Muscle layer of duodenum (tissue), 2 donors: Measurements from ENCODE around the gene ACKR4.
"Not testable (repeated sequence)": the region's sequence is repeated elsewhere in the genome, so short reads cannot be mapped to it uniquely, and the experiment has no call there.

Experiments
- H3K27ac ChIP-seq: one replicate; pipeline ENCODE4 v1.7.0; 2013; ENCODE audit warnings: mild to moderate bottlenecking, low read length
- H3K27me3 ChIP-seq: one replicate; pipeline ENCODE4 v1.7.0; 2013; ENCODE audit warnings: low read depth, mild to moderate bottlenecking, control low read depth, low read length
- H3K36me3 ChIP-seq, 2 donors: one replicate each; pipeline ENCODE4 v1.7.0; 2013; ENCODE audit warnings: low read length in 2 of 2, control low read depth in 1 of 2, mild to moderate bottlenecking in 1 of 2; ENCODE audit not compliant: insufficient read depth in 2 of 2, control insufficient read depth in 1 of 2
- H3K4me1 ChIP-seq, 2 donors: one replicate each; pipeline ENCODE4 v1.7.0; 2013; ENCODE audit warnings: low read length in 2 of 2, mild to moderate bottlenecking in 2 of 2, control low read depth in 1 of 2, moderate library complexity in 1 of 2; ENCODE audit not compliant: insufficient read depth in 2 of 2, control insufficient read depth in 1 of 2
- H3K4me3 ChIP-seq, 2 donors: one replicate each; pipeline ENCODE4 v1.7.0; 2013; ENCODE audit warnings: low read length in 2 of 2, low read depth in 1 of 2, mild to moderate bottlenecking in 1 of 2
- H3K9me3 ChIP-seq, 2 donors: one replicate each; pipeline ENCODE4 v1.7.0; 2013; ENCODE audit warnings: low read length in 2 of 2, control low read depth in 1 of 2, mild to moderate bottlenecking in 1 of 2; ENCODE audit not compliant: control insufficient read depth in 1 of 2
- donor health status: healthy.

ACKR4 gene

DNA sequence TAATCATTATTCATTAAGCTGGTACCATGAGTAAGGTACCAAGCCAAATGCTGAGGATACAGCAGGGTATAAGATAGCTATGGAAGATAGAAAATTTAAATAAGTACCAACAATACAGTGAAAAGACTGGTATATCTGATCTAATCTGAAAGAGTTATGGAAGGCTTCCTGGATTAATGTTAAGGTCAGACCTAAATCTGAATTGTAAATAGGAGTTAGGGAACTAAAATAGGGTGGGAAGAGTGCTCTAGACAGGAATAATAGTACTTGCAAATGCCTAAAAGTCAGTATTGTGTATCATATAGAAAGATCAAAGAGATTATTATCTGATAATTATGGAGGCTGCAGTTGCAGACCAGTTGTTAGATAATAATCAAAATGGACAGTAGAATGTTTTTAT, 2.6 kb upstream of the ACKR4 start:
- peaks cover 0 to 8% of the 10 kb centered on the region in 2 donors for H3K36me3 ChIP-seq
- no peaks in the 10 kb centered on the region for H3K9me3 ChIP-seq
- H3K27ac ChIP-seq, result peak overlapping the region; percentile 1
- no peaks in the 10 kb centered on the region for H3K4me1 ChIP-seq
- no peak overlapping the region for H3K4me3 ChIP-seq
- H3K27me3 ChIP-seq, result no peaks in the 10 kb centered on the region

DNA sequence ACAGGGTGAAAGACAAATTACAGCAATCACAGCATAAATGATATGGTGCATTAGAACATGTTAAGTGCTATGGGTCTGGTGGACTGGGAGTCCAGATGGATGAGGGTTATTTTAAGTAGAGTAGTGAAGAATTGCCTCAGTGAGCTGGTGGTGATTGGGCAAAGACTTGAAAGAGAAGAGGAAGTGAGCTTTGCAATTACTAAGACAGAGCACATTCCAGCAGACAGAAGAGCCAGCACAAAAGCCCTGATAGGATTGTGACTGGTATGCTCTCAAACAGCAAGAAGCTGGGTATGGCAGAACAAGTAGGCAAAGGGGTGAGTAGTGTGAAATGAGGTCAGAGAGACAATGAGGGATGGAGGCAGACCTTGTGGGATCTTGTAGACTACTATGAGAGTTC, 2.1 kb upstream of the ACKR4 start:
- H3K27ac ChIP-seq, result no peak overlapping the region
- H3K27me3 ChIP-seq, result no peaks in the 10 kb centered on the region
- peaks cover 0 to 8% of the 10 kb centered on the region in 2 donors for H3K36me3 ChIP-seq
- no peaks in the 10 kb centered on the region for H3K4me1 ChIP-seq
- H3K9me3 ChIP-seq, result no peaks in the 10 kb centered on the region
- no peak overlapping the region for H3K4me3 ChIP-seq

DNA sequence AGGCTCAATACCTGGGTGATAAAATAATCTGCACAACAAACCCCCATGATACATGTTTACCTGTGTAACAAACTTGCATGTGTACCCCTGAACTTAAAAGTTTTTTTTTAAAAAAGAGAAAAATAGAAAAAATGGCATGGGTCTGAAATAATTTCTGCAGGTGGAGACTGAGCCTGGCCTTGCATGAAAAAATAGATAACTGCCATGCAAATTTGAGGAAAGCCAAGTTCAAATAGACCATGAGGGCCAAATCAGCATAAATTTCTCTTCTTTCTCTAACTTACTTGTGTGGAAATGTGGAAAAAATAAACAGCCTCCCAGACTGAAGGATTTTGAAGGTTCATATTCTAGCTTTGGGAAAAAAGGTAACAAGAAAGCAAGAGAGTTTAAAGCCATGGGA, 744 bp upstream of the ACKR4 start:
- H3K4me1 ChIP-seq, result no peaks in the 10 kb centered on the region
- H3K9me3 ChIP-seq, result no peaks in the 10 kb centered on the region
- H3K4me3 ChIP-seq, result no peak overlapping the region
- H3K27me3 ChIP-seq, result no peaks in the 10 kb centered on the region
- H3K27ac ChIP-seq, result no peak overlapping the region
- peaks cover 0 to 8% of the 10 kb centered on the region in 2 donors for H3K36me3 ChIP-seq

DNA sequence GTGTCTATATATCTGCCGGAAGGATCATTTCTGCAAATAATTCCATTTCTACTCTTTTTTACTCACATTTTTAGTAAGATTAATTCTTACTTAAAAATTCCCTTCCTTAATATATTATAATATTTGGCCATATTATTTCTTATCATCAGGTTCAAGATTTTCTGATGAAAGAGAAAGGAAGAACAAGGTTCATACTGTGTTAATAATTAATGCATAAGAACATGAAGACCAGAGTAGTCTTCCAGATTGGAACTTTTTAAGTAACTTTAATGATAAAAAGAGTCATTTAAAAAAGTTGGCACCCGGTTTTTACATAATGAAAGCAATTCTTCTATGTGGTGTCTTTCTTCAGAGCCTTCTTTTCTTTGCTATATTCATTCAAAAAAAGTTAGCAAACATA, 590 bp downstream of the ACKR4 start:
- peaks cover 0 to 5% of the 10 kb centered on the region in 2 donors for H3K36me3 ChIP-seq
- peak overlapping the region; percentile 32 for H3K27ac ChIP-seq
- H3K4me1 ChIP-seq, result no peaks in the 10 kb centered on the region
- no peaks in the 10 kb centered on the region for H3K27me3 ChIP-seq
- H3K4me3 ChIP-seq, result peak overlapping the region; percentile 34 to 65
- no peaks in the 10 kb centered on the region for H3K9me3 ChIP-seq

DNA sequence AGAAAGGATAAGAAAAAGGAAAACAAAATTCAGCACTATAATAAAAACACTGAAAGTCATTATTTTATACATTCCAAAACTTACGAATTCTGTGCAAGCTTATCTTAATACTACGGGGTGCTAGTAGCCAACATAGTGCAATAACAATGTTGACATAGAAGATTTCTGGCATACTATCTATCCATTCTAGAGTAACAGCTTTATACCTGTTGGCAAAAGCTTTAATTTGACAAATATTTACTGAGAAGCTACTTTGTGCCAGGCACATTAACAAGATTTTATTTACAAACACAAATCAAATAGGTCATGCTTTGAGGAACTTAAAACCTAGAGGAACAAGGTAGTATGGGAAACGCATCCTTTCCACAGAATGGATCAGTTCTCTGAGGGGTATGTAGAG, 1.1 kb downstream of the ACKR4 start:
- no peaks in the 10 kb centered on the region for H3K9me3 ChIP-seq
- H3K4me3 ChIP-seq, result peak overlapping the region; percentile 10 to 34
- H3K27ac ChIP-seq, result no peak overlapping the region
- peaks cover 0 to 11% of the 10 kb centered on the region in 2 donors for H3K36me3 ChIP-seq
- no peaks in the 10 kb centered on the region for H3K4me1 ChIP-seq
- H3K27me3 ChIP-seq, result no peaks in the 10 kb centered on the region

DNA sequence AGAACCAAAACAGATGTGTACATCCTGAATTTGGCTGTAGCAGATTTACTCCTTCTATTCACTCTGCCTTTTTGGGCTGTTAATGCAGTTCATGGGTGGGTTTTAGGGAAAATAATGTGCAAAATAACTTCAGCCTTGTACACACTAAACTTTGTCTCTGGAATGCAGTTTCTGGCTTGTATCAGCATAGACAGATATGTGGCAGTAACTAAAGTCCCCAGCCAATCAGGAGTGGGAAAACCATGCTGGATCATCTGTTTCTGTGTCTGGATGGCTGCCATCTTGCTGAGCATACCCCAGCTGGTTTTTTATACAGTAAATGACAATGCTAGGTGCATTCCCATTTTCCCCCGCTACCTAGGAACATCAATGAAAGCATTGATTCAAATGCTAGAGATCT, 3.5 kb downstream of the ACKR4 start:
- not testable (repeated sequence) for H3K4me3 ChIP-seq, H3K27ac ChIP-seq, H3K4me1 ChIP-seq, H3K27me3 ChIP-seq, H3K9me3 ChIP-seq
- H3K36me3 ChIP-seq, result peaks cover 0 to 13% of the 10 kb centered on the region in 2 donors

DNA sequence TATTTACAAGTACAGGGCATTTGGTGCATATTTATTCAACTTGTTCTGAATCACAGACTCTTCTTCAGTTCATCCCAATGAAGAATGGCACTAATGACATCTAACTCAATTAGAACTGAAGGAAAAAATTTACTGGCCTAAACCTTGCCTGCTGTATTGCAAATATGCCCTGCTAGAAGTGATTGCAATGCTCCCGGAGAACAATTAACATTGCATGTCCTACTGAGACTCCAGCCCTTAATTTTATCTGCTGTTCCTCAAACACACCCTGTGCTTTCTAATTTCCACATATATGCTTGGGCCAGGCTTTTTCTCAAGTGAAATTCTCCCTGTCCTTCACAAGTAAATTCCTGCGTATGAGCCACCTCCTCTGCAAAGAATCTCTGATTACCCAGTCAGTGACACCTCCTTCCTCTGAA, 8.3 kb downstream of the ACKR4 start:
- Histone ChIP-seq H3K4me1 (peaks cover 5 to 13% of the 10 kb centered on the region in 2 donors), H3K27ac (no peak overlapping the region), H3K27me3 (no peaks in the 10 kb centered on the region), H3K4me3 (no peak overlapping the region), H3K36me3 (peaks cover 0 to 8% of the 10 kb centered on the region in 2 donors), H3K9me3 (peaks cover 0 to 8% of the 10 kb centered on the region in 2 donors)

DNA sequence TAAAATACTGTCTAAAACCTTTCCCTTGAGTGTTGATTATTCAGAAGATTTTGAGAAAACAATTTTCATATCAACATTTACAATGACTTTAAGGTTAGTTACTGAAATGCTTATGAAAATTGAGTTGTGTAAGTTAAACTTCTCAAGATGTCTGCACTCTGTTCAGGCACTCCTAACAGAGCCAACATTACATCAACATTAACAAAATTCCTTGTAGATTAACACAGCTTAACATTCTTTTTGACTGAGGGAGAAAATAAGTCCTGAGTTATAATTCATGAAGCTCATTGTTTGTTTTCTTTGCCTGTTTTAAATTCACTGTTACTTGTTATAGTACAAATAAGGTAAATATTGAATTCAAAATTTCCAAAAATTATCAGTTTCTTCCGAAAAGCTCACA, 9.0 kb downstream of the ACKR4 start:
- no peak overlapping the region for H3K4me3 ChIP-seq
- no peak overlapping the region for H3K27ac ChIP-seq
- peaks cover 0 to 8% of the 10 kb centered on the region in 2 donors for H3K36me3 ChIP-seq
- H3K4me1 ChIP-seq, result peaks cover 5 to 13% of the 10 kb centered on the region in 2 donors
- no peaks in the 10 kb centered on the region for H3K27me3 ChIP-seq
- peaks cover 0 to 8% of the 10 kb centered on the region in 2 donors for H3K9me3 ChIP-seq

DNA sequence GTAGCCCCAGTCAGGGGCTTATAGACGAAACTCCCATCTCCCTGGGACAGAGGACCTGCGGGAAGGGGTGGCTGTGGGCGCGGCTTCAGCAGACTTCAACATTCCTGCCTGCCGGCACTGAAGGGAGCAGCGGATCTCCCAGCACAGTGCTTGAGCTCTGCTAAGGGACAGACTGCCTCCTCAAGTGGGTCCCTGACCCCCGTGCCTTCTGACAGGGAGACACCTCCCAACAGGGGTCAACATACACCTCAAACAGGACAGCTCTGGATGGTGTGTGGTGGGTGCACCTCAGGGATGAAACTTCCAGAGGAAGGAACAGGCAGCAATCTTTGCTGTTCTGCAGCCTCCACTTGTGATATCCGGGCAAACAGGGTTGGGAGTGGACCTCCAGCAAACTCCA, 9.6 kb downstream of the ACKR4 start:
- peaks cover 5 to 13% of the 10 kb centered on the region in 2 donors for H3K4me1 ChIP-seq
- not testable (repeated sequence) for H3K9me3 ChIP-seq, H3K27me3 ChIP-seq, H3K27ac ChIP-seq, H3K36me3 ChIP-seq, H3K4me3 ChIP-seq

DNA sequence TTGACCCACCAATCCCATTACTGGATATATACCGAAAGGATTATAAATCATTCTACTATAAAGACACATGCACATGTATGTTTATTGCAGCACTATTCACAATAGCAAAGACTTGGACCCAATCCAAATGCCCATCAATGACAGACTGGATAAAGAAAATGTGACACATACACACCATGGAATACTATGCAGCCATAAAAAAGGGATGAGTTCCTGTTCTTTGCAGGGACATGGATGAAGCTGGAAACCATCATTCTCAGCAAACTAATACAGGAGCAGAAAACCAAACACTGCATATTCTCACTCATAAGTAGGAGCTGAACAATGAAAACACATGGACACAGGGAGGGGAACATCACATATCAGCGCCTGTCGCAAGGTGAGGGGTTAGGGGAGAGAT, 18.2 kb downstream of the ACKR4 start:
- not testable (repeated sequence) for H3K4me1 ChIP-seq, H3K9me3 ChIP-seq, H3K27me3 ChIP-seq, H3K4me3 ChIP-seq, H3K27ac ChIP-seq
- H3K36me3 ChIP-seq, result peaks cover 0 to 15% of the 10 kb centered on the region in 2 donors

DNA sequence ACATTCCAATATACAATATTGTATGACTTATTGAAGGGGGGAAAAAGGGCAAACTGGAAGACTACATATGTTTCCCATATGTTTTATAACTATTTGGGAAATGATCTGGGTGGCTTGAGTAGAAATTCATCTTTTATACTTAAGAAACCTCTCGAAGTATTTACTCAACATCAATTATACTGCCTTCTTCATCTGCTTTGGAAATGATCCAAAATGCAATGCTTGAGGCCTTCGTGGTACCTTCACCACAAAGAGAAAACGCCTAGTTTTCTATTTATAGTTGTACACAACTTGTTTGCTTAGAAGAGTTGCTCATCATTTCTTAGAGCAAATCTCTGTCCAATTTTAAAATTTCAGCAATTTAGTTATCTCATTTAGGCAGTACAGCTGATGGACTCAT, 18.8 kb downstream of the ACKR4 start:
- no peak overlapping the region for H3K27ac ChIP-seq
- no peaks in the 10 kb centered on the region for H3K4me1 ChIP-seq
- H3K9me3 ChIP-seq, result peaks cover 0 to 2% of the 10 kb centered on the region in 2 donors
- H3K27me3 ChIP-seq, result no peaks in the 10 kb centered on the region
- peaks cover 0 to 15% of the 10 kb centered on the region in 2 donors for H3K36me3 ChIP-seq
- no peak overlapping the region for H3K4me3 ChIP-seq

DNA sequence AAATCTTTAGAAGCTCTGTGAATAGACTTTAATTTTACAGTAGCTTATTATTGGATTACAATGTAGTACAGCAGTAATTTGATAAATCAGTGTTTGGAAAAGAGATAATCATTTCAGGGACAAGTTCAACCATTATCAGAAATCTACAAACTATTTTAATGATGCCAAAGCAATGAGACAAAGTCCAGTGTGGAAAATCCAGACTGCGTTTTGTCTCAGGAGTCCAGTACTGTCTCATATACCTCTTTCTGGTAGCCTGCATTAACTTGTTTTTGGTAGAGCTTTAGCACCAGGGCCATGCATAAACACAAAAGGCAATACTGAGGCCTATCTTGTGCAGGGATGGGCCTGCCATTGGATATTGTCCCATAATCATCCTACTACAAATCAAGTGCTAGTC, 19.7 kb downstream of the ACKR4 start:
- no peaks in the 10 kb centered on the region for H3K27me3 ChIP-seq
- H3K27ac ChIP-seq, result no peak overlapping the region
- H3K4me3 ChIP-seq, result no peak overlapping the region
- peaks cover 0 to 20% of the 10 kb centered on the region in 2 donors for H3K36me3 ChIP-seq
- H3K9me3 ChIP-seq, result peaks cover 0 to 5% of the 10 kb centered on the region in 2 donors
- H3K4me1 ChIP-seq, result no peaks in the 10 kb centered on the region
